Measurements from ENCODE around the gene ADAMTS10. TPM values are rescaled to one million over a fixed set of nuclear protein-coding genes. Genes with fewer than 3 reads are reported as not detected.
A peak's percentile ranks its signal among the peaks of the same experiment; 100 is the strongest.
"Not testable (repeated sequence)": the region's sequence is repeated elsewhere in the genome, so short reads cannot be mapped to it uniquely, and the experiment has no call there.

ADAMTS10 gene
- total RNA-seq, 3 donors from 2014 or later, result 23.4 to 68.2 (median 48.2) TPM

DNA sequence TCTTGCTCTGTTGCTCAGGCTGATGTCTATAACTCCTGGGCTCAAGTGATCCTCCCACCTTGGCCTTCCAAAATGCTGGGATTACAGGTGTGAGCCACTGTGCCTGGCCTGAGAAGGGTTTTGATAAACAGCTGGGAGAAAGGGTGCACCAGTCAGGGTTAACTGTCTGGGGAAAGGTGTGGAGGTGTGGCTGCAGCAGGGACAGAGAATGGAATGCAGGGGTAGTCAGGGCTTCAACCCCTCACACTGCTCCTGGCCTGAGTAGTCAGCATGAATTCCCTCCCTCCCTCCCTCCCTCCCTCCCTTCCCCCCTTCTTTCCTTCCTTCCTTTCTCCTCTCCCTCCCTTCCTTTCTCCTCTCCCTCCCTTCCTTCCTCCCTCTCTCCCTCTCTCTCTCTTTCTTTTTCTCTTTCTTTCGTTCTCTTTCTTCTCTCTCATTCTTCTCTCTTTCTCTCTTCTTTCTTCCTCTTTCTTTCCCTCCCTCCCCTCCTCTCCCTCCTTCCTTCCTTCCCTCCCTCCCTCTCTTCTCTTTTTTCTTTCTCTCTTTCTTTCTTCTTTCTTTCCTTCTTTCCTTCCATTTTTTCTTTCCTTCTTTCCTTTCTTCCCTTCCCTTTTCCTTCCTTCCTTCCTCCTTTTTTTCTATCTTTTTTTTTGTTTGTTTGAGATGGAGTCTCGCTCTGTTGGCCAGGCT lies 49.3 kb downstream of the ADAMTS10 start:
- Histone ChIP-seq H3K4me3 (no peak overlapping the region), H3K9me3 (no peaks in the 10 kb centered on the region), H3K4me1 (no peaks in the 10 kb centered on the region), H3K27ac (no peak overlapping the region), H3K36me3 (no peaks in the 10 kb centered on the region), H3K27me3 (no peaks in the 10 kb centered on the region)
- intact Hi-C loops (cut with DNase I; ENCODE audit: low total_unique reads), result no loop called here
- TF ChIP-seq CTCF (IDR thresholded peaks at IDR 0.05) (no peak), POLR2A (IDR thresholded peaks at IDR 0.05) (no peak), POLR2AphosphoS5 (IDR thresholded peaks at IDR 0.05) (no peak)
- DNase-seq (ENCODE audit: low spot score in 2 of 2), result no peak

DNA sequence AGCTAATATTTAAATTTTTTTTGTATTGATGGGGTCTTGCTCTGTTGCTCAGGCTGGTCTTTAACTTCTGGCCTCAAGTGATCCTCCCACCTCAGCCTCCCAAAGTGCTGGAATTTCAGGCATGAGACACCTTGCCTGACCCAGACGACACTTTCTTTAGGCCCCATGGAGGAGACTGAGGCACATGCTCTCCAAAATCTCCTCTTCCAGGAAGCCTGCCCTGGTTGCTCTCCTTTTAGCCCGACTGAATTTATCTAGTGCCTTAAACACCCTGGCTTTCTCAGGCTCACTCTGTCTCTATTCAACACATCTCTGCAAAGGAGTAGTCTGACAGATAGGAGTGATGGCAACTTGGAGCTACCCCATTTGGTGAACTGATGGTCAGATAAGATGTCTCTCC lies 52.2 kb downstream of the ADAMTS10 start:
- no peak for TF ChIP-seq POLR2AphosphoS5 (IDR thresholded peaks at IDR 0.05)
- no peak for TF ChIP-seq CTCF (IDR thresholded peaks at IDR 0.05)
- no peak for TF ChIP-seq POLR2A (IDR thresholded peaks at IDR 0.05)
- intact Hi-C loops (cut with DNase I; ENCODE audit: low total_unique reads), result no loop called here

DNA sequence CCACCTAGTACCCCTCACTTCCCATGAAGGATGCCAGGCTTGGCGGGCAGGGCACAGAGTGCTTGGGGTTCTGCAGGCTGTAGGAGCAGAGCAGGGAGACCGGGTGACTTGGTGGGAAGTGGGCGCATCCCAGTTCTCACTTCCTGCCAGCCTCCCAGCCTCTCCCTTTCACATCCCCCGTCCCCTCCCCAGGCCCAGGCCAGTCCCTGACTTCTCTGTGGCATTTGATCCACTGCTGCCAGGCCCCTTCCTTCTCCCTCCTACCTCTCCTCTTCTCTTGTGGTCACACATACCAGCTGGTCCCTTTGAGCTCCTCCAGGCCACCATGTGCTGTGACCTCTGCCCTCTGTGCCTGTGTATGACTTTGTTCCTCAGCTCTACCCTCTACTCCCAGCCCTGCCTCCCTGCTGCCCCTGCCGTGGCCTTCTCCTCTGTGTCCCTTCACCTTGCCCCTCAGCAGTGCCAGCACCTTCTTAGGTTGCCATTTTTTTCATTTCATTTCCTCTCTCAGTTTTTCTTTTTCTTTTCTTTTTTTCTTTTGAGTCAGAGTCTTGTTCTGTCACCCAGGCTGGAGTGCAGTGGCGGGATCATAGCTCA lies 52.8 kb downstream of the ADAMTS10 start:
- Histone ChIP-seq H3K27ac (no peak overlapping the region), H3K27me3 (no peaks in the 10 kb centered on the region), H3K4me1 (no peaks in the 10 kb centered on the region), H3K9me3 (no peaks in the 10 kb centered on the region), H3K4me3 (no peak overlapping the region), H3K36me3 (no peaks in the 10 kb centered on the region)
- intact Hi-C loops (cut with DNase I; ENCODE audit: low total_unique reads), result no loop called here
- TF ChIP-seq POLR2A (IDR thresholded peaks at IDR 0.05), result no peak
- TF ChIP-seq POLR2AphosphoS5 (IDR thresholded peaks at IDR 0.05), result no peak
- no peak for TF ChIP-seq CTCF (IDR thresholded peaks at IDR 0.05)
- no peak for DNase-seq (ENCODE audit: low spot score in 2 of 2)

More for the DNA sequence above, 52.2 kb downstream of the ADAMTS10 start:
- Histone ChIP-seq H3K27ac (no peak overlapping the region), H3K4me1 (no peaks in the 10 kb centered on the region), H3K9me3 (no peaks in the 10 kb centered on the region), H3K27me3 (no peaks in the 10 kb centered on the region), H3K36me3 (no peaks in the 10 kb centered on the region), H3K4me3 (no peak overlapping the region)
- DNase-seq (ENCODE audit: low spot score in 2 of 2), result no peak

DNA sequence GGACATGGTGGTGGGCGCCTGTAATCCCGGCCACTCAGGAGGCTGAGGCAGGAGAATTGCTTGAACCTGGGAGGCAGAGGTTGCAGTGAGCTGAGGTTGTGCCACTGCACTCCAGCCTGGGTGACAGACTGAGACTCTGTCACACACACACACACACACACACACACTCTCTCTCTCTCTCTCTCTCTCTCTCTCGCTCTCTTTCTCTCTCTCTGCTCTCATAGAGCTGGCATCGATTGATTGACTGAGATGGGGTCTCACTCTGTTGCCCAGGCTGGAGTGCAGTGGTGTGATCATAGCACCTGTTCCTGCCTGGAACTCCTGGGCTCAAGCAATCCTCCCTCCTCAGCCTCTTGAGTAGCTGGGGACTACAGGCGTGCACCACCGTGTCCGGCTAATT lies 56.8 kb downstream of the ADAMTS10 start:
- intact Hi-C loops (cut with DNase I; ENCODE audit: low total_unique reads); H3K9me3 ChIP-seq: not testable (repeated sequence)

GRCh38 chr19:8552810-8553209 lies 57.7 kb downstream of the ADAMTS10 start:
- no peak for TF ChIP-seq CTCF (IDR thresholded peaks at IDR 0.05)
- TF ChIP-seq POLR2A (IDR thresholded peaks at IDR 0.05), result no peak
- no peak for TF ChIP-seq POLR2AphosphoS5 (IDR thresholded peaks at IDR 0.05)
- Histone ChIP-seq H3K4me3 (peak overlapping the region in 1 of 3 donors; percentile 16), H3K27ac (no peak overlapping the region), H3K9me3 (no peaks in the 10 kb centered on the region), H3K4me1 (no peaks in the 10 kb centered on the region), H3K36me3 (no peaks in the 10 kb centered on the region), H3K27me3 (no peaks in the 10 kb centered on the region)
- intact Hi-C loops (cut with DNase I; ENCODE audit: low total_unique reads), result no loop called here
- no peak for DNase-seq (ENCODE audit: low spot score in 2 of 2)

More for the DNA sequence above, 56.8 kb downstream of the ADAMTS10 start:
- H3K36me3 ChIP-seq; DNase-seq (ENCODE audit: low spot score in 2 of 2); H3K27me3 ChIP-seq; H3K27ac ChIP-seq; H3K4me1 ChIP-seq; H3K4me3 ChIP-seq: not testable (repeated sequence)
